K562 (cell line): ENCODE data around the gene HIVEP3. TPM values are rescaled to one million over a fixed set of nuclear protein-coding genes. Genes with fewer than 3 reads are reported as not detected.

Source experiments
- ATF7 ChIP-seq: fragments of 450-650 bp; IDR thresholded peaks from 2 replicates; pipeline ENCODE4 v1.7.1; 2014; ENCODE audit warnings: mild to moderate bottlenecking, moderate library complexity
- BCL6 ChIP-seq: fragments of 250-450 bp; sonication (Bioruptor Pico); IDR thresholded peaks from 2 replicates; pipeline ENCODE4 v1.4.0; 2020
- CTCFL ChIP-seq: IDR thresholded peaks from 2 replicates; pipeline ENCODE4 v1.6.1; 2011; ENCODE audit warnings: borderline replicate concordance, low read depth, mild to moderate bottlenecking, moderate library complexity, low read length; ENCODE audit not compliant: insufficient read depth, poor library complexity, severe bottlenecking
- ETV5 ChIP-seq: sonication (generic); formaldehyde crosslinking; IDR thresholded peaks from 2 replicates; pipeline ENCODE4 v1.4.0; 2020; ENCODE audit warnings: low read depth, mild to moderate bottlenecking, missing genetic modification reagents
- GABPB1 ChIP-seq: sonication (generic); formaldehyde crosslinking; IDR thresholded peaks from 2 replicates; pipeline ENCODE4 v1.8.0; 2022; ENCODE audit warnings: mild to moderate bottlenecking, missing genetic modification reagents
- GATAD2A ChIP-seq: fragments of 450-650 bp; IDR thresholded peaks from 2 replicates; pipeline ENCODE4 v1.6.1; 2017
- HMGN3 ChIP-seq: IDR thresholded peaks from 2 replicates; pipeline ENCODE4 v1.6.1; 2011; ENCODE audit warnings: borderline replicate concordance, low read depth, mild to moderate bottlenecking, mixed read lengths, low read length; ENCODE audit not compliant: insufficient read length; ENCODE audit errors: extremely low read depth
- ILF3 ChIP-seq: fragments of 450-650 bp; IDR thresholded peaks from 2 replicates; pipeline ENCODE4 v1.6.1; 2018; ENCODE audit warnings: antibody characterized with exemption, mild to moderate bottlenecking, moderate library complexity, borderline replicate concordance
- MAX ChIP-seq: sonication (generic); formaldehyde crosslinking; IDR thresholded peaks from 2 replicates; pipeline ENCODE4 v1.9.0; 2022; ENCODE audit warnings: mild to moderate bottlenecking, missing genetic modification reagents
- MLLT1 ChIP-seq, 2 experiments: fragments of 450-650 bp; IDR thresholded peaks; 2 replicates each; pipeline ENCODE4 v1.6.1; 2016
- NR2C2 ChIP-seq, 2 experiments: fragments of 200-800 bp in 1 of 2; sonication (Bioruptor generic) in 1 of 2; sonication (generic) in 1 of 2; formaldehyde crosslinking in 1 of 2; IDR thresholded peaks; 2 replicates each; pipeline versions ENCODE4 v1.6.1 to v1.8.0; 2016 to 2022; ENCODE audit warnings: mild to moderate bottlenecking in 1 of 2, missing compliant biosample characterization in 1 of 2, missing genetic modification characterization in 1 of 2, missing genetic modification reagents in 1 of 2
- TEAD1 ChIP-seq, 2 experiments: fragments of 450-650 bp in 1 of 2; sonication (generic) in 1 of 2; formaldehyde crosslinking; IDR thresholded peaks; 2 replicates each; pipeline versions ENCODE4 v1.4.0 to v1.8.0; 2020 to 2022; ENCODE audit warnings: mild to moderate bottlenecking in 2 of 2, missing genetic modification reagents in 1 of 2
- polyA plus RNA-seq, 8 experiments: library from polyadenylated mRNA; depleted of rRNA in 4 of 8; stranded (reverse) in 5 of 8; unstranded in 3 of 8; fragments of >200 nt; fragmentation: Nextera tagmentation in 2 of 8; fragmentation: Illumina TruSeq in 1 of 8; extraction: Ambion mirVana in 2 of 8; extraction: Trizol in 1 of 8; gene quantifications; 2 replicates each; pipeline versions ENCODE4 v1.2.1 to v1.2.3, GENCODE V29; 2011 to 2014; ENCODE audit warnings: inconsistent platforms in 1 of 8, missing spikeins in 1 of 8
- total RNA-seq, 7 experiments: library from RNA; depleted of rRNA in 6 of 7; stranded (reverse); fragments of >200 nt in 6 of 7; fragmentation: Illumina TruSeq in 2 of 7; extraction: Trizol in 2 of 7; gene quantifications; 2 replicates each; pipeline versions ENCODE4 v1.2.1 to v1.2.3, GENCODE V29; 2011 to 2021; ENCODE audit warnings: low replicate concordance in 1 of 7
- TF ChIP-seq, protein P1 (sequence below): conservative IDR thresholded peaks from 2 replicates; pipeline ENCODE4 v1.6.1; 2011; ENCODE audit warnings: low read depth, mild to moderate bottlenecking, low read length; ENCODE audit not compliant: control insufficient read depth
- TF ChIP-seq, protein P2 (sequence below), 2 experiments: fragments of 450-650 bp; conservative IDR thresholded peaks; 2 replicates each; pipeline ENCODE4 v1.6.1; 2017; ENCODE audit warnings: mild to moderate bottlenecking in 2 of 2, moderate library complexity in 2 of 2
- TF ChIP-seq, protein P3 (sequence below): fragments of 200-800 bp; sonication (Bioruptor generic); IDR thresholded peaks from 2 replicates; pipeline ENCODE4 v1.6.1; 2017; ENCODE audit warnings: missing genetic modification characterization, missing compliant biosample characterization

Gene HIVEP3
- total and polyA plus RNA-seq, 9 of the 15 experiments (the other 6 are each of a cell fraction or from before 2014, with no cell fraction given): 0.09 to 0.58 (median 0.34) TPM; not detected in 1

DNA sequence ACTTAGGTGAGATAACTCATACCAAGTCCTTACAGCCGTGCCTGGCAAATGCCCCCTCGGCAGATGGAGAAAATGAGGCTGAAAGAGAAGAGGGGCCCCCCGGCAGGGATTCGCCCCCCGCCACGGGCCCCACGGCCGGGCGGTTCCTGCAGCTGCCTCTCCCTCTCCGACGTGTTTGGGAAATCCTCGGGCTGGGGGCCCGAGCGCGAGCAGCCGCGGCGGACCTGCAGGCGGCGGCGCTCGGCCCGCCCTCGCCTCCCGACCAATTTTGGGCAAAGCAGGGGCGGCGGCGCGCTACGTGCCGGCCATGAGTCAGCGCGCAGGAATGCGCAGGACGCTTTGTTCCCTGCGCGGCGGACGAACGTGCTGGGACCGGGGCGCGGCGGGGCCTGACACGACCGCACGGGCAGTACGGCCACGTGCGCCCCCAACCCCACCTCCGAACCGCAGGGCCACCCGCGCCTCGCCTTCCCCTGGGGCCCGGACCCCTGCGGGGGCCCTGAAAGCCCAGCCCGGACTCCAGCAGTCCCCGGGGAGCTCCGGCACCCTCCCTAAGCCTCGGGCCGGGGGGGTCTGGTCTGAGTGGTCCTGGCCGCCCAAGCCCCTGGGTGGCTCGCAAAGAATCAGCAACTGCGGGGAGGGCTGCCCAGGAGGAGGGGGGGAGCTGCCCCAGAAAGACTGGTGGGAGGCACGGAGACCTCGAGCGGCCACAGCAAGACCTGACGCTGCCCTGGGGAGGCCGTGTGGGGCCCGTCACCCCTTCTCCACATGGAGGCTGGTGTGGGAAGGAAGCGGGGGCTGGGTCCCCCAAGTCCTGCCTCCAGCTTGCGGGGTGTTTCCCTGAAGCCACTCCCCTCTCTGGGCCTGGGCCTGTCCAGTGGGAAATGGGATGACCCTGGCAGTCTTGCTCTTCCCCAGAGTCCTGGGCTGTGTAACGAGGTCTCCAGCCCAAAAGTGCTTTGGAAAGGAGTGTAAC is 422.4 kb downstream of the HIVEP3 start (continued):
- TF ChIP-seq, protein P1, sequence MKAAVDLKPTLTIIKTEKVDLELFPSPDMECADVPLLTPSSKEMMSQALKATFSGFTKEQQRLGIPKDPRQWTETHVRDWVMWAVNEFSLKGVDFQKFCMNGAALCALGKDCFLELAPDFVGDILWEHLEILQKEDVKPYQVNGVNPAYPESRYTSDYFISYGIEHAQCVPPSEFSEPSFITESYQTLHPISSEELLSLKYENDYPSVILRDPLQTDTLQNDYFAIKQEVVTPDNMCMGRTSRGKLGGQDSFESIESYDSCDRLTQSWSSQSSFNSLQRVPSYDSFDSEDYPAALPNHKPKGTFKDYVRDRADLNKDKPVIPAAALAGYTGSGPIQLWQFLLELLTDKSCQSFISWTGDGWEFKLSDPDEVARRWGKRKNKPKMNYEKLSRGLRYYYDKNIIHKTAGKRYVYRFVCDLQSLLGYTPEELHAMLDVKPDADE: 0 out of 2 replicates have a peak, but pooled peaks have one; percentile 26
- peak; percentile 87 for TF ChIP-seq ATF7
- TF ChIP-seq HMGN3: peak; percentile 70
- no peak for TF ChIP-seq BCL6 (CRISPR knock-in tag)
- TF ChIP-seq GABPB1 (CRISPR knock-in tag): peak; percentile 61
- TF ChIP-seq MLLT1 (IDR thresholded peaks at IDR 0.05): peak in 1 of 2 experiments; percentile 35; a peak in 1 of 4 replicates
- TF ChIP-seq ETV5 (CRISPR knock-in tag): 0 out of 2 replicates have a peak, but pooled peaks have one; percentile 11
- peak; percentile 52; the same call in 1 of the 2 replicates for TF ChIP-seq NR2C2 (CRISPR knock-in tag; IDR thresholded peaks at IDR 0.05)
- no peak for TF ChIP-seq NR2C2 (tag; IDR thresholded peaks at IDR 0.05)
- no peak for TF ChIP-seq ILF3
- TF ChIP-seq, protein P2, sequence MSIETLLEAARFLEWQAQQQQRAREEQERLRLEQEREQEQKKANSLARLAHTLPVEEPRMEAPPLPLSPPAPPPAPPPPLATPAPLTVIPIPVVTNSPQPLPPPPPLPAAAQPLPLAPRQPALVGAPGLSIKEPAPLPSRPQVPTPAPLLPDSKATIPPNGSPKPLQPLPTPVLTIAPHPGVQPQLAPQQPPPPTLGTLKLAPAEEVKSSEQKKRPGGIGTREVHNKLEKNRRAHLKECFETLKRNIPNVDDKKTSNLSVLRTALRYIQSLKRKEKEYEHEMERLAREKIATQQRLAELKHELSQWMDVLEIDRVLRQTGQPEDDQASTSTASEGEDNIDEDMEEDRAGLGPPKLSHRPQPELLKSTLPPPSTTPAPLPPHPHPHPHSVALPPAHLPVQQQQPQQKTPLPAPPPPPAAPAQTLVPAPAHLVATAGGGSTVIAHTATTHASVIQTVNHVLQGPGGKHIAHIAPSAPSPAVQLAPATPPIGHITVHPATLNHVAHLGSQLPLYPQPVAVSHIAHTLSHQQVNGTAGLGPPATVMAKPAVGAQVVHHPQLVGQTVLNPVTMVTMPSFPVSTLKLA (conservative IDR thresholded peaks at IDR 0.05): peak; percentile 73 to 88
- peak; percentile 52; the same call in 1 of the 2 replicates for TF ChIP-seq GATAD2A
- peak; percentile 98 for TF ChIP-seq MAX (CRISPR knock-in tag)
- TF ChIP-seq, protein P3, sequence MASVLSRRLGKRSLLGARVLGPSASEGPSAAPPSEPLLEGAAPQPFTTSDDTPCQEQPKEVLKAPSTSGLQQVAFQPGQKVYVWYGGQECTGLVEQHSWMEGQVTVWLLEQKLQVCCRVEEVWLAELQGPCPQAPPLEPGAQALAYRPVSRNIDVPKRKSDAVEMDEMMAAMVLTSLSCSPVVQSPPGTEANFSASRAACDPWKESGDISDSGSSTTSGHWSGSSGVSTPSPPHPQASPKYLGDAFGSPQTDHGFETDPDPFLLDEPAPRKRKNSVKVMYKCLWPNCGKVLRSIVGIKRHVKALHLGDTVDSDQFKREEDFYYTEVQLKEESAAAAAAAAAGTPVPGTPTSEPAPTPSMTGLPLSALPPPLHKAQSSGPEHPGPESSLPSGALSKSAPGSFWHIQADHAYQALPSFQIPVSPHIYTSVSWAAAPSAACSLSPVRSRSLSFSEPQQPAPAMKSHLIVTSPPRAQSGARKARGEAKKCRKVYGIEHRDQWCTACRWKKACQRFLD: 0 out of 2 replicates have a peak, but pooled peaks have one; percentile 68
- peak; percentile 25 for TF ChIP-seq CTCFL
- peak; percentile 99 to 100 for TF ChIP-seq TEAD1 (CRISPR knock-in tag; IDR thresholded peaks at IDR 0.05)
